HG03064 (cell line): Measurements from ENCODE around the gene IMPDH1.

ENCODE experiments used
- ATAC-seq: cut with Tn5 transposase; IDR thresholded peaks from one replicate; pipeline ENCODE4 v1.9.1; 2021; ENCODE audit warnings: low read depth; ENCODE audit not compliant: unreplicated experiment

IMPDH1 gene

GRCh38 chr7:128363261-128363721, 46.5 kb downstream of the IMPDH1 start:
- no peak for ATAC-seq

DNA sequence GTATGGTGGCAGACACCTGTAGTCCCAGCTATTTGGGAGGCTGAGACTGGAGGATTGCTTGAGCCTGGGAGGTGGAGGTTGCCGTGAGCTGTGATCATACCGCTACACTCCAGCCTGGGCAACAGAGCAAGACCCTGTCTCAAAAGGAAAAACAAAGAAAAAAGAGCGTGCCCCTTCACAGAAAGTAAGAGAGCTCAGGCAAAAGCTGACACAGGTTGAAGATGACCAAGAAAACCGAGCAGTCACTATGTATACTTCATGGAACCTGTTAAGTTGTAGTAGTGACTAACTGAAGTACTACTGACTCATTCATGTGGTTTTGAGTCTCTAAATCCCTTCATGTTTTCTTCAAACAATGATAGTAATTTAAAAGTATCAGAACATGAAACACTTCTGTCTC, 47.1 kb downstream of the IMPDH1 start:
- no peak for ATAC-seq

DNA sequence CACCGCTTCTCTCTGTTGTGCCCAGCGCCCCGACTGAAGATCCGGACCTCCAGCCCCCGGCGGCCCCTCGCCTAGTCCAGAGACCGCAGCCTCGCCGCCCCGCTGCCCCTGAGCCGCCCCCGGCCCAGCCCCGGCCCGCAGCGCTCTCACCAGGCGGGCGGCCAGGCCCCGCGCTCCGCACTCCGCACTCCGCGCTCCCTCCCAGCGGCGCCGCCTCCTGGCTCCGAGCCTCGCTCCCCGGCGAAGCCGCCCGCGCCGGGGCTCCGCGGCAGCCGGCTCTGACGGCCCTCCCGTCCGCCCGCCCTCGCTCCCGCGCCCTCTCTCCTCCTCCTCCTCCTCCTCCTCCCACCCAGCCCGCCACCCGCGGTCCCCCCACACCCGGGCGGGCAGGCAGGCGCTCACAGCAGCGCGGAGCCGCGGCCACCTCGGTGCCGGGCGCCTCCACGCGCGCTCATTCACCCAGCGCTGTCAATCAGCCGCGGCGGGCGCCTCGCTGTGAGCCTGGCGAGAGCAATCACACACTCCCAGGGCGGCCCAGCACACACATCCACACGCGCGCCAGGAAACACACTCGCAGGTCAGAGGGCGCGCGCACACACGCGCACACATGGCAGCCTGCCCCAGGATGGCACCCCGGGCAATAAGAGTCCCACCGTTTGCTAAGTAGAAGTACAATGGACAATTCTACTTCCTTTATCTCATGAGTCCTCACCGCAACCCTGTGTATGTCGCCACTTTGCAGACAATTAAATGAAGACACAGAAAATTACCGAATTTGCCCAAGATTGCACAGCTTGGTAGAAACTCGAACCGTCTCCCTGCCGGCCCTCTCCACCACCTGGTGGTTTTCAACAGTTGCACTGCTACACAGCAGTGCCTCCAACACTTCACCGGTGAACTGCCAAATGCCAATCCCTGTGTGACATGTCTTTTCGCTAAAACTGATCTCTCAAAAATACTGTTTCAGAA, 48.1 kb downstream of the IMPDH1 start, which contains the start of gene PRRT4:
Gene PRRT4 (minus strand): TSS at position 280 of the 969 bp plus-strand sequence.
- ATAC-seq, result no peak

DNA sequence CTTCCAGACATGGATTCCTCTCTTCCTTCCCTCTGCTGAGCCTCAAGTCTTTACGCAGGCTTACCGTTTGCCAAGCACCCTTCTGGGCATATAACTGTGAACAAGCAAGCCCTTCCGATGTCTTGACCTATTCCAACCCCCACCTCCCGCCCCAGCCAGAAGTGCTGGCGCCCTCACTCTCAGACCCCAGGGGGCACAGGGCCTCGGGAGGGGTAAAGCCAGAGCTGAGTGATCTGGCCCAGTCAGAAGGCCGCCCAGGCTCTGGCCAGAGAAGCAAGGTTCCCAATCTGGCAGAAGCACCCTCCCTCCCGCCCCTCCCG, 49.5 kb downstream of the IMPDH1 start:
- no peak for ATAC-seq

DNA sequence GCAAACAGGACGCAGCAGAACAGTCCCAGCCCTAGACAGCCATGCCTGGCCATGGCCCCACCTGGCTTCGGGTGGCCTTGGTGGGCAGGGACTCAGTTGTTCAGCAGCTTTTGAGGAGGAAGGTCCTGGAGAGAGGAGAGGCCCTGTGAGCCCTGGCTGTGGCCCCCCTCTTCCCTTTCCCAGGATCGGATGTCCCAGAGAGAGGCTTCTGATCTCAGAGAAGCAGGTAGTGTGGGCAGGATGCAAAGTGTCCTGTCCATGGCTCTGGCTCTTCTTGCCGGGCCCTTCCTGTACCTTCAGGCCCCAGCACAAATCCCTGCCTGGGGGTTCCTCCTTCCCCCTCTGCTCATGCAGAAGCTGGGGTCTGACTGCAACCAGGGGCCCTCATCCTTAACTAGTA, 49.8 kb downstream of the IMPDH1 start:
- no peak for ATAC-seq

DNA sequence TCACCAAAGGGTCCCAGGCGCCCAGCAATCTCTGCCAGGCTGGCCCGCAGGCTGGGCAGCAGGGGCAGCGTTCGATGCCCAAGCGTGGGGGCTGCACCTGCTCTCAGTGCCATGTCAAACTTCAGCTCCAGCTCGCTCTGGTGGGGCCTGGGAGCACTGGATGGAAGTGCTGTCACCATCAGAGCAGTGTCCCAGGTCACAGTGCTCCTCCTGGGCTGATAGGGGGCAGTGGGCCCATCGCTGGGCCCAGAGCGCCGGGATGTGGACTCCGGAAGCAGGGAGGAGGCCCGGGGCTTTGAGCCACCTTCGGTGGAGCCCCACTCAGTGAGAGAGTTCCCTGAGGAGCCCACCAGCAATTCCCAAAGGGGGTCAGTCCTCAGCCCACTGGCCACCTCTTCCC, 50.4 kb downstream of the IMPDH1 start:
- ATAC-seq, result no peak

- no peak for ATAC-seq
Observed at GRCh38 chr7:128358233-128358632, 51.5 kb downstream of the IMPDH1 start.

DNA sequence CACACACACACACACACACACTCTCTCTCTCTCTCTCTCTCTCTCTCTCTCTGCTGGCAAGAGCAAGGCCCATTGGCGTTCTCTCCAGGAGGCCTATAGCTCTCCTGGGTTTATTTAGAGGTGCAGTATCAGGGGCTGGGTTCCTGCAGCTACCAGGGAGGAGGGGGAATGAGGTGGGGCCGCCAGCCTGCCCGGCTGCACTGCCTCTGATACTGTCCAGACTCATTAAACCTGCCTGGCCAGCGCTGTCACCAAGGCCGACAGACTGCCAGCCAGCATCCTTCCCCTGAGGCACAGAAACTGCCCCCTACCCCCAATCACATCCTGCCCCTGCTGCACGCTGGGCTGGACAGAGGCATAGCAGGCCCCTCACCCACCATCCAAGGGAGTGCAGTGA, 52.6 kb downstream of the IMPDH1 start:
- ATAC-seq, result no peak

DNA sequence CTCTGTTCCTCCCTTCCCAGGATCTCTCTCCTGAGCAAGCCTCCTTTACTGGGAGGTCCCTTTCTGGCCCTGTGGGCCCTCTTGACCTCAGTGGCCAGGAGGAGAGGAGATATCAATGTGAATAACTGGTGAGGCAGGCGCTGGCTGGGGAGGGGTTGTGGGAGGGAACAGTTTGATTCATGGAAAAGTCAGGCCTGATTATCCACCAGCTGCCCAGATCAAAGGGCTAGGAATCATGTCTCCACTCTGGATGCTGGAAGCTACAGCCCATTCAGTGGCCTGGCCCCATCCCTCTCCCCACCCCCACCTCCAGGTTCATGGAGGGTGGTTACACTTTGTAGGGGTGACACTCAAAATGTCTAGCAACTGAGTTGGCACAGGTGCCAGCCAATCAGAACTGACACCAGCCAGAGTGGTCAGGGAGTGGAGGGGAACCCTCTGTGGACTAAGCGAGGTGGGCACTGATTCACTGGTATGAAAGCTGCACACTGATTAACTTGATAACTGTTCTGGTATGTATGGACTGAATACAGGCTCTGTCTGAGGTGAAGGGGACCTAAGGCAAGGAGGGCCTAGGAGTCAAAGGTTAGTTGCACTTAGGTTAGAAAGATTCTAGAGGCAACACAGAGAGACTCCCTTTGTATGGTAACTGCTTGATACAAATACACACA, 53.1 kb downstream of the IMPDH1 start:
- ATAC-seq, result no peak

DNA sequence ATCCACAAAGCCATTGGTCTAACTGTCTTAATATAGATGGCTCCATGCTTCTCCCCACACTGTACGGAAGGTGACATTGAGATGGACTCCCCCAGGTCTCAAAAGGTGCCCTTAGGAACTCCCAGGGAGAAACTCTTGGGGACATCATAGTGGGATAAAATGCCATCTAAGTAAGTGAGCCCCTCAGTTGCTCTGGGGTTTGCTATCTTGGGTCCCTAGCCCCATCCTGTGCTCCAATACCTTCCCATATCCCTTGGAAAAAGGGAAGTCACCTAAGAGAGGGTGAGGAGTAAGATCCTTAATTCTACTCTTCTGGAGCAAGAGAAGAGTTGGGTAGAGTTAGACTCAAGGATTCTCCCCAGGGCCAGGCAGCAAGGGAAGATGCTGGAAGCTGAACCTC, 56.2 kb downstream of the IMPDH1 start:
- no peak for ATAC-seq

DNA sequence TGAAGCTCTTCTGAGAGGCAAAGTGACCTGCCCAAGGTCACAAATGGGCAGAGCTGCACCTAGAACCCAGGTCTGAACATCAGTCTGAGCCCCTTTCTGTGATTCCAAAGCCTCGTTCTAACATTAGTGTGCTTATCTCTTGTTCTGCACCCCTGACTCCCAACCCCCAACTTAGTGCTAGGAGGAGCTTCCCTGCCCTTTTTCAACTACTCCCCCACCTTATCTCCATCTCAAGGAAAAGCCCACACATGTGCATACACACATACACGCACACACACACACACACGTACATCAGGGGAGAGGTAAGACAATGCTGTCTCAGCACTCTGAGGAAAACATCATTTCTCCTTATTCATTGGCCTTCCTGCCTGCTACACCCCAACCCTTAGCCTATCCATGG, 56.6 kb downstream of the IMPDH1 start:
- ATAC-seq, result no peak

GRCh38 chr7:128352636-128353035, 57.1 kb downstream of the IMPDH1 start:
- no peak for ATAC-seq

GRCh38 chr7:128352153-128352537, 57.6 kb downstream of the IMPDH1 start:
- no peak for ATAC-seq

- ATAC-seq, result no peak
Observed at GRCh38 chr7:128351296-128352152, 58.3 kb downstream of the IMPDH1 start.

DNA sequence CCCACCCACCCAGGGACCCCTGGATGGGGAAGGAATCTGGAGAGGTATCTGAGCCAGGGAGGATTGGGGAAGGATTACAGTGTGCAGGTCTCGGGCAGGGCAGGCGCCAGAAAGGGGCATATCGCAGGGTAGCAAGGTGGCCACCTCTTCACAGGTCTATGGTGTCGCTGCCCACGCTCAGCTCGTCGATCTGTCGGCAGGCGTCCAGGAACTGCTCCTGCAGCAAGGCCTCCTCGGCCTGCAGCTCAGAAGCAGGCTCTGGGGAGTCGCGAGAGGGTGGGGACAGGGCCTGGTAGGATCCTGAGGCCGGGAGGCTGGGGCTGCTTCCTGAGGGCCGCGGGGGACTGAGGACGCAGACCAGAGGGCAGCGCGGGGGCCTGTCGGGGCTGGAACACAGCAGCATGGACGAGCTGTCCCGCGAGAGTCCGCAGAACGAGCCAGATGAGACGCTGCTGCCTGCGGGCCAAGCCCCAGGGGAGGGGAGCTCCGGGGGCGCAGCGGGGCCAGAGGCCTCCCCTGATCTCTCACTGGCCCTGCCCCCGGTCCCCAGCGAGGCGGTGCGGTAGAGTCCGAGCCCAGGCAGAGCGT, 59.0 kb downstream of the IMPDH1 start:
- no peak for ATAC-seq

GRCh38 chr7:128349466-128349825, 60.3 kb downstream of the IMPDH1 start:
- no peak for ATAC-seq

- ATAC-seq, result no peak
Observed at GRCh38 chr7:128347647-128348097, 62.1 kb downstream of the IMPDH1 start.

GRCh38 chr7:128344431-128344774, 65.4 kb downstream of the IMPDH1 start:
- no peak for ATAC-seq

- peak; percentile 94 for ATAC-seq
Observed at GRCh38 chr7:128343554-128344430, 66.0 kb downstream of the IMPDH1 start, which contains the start of gene RBM28. Gene RBM28 (minus strand): TSS chr7:128343908. CDS start chr7:128343793, 115 bp downstream.
